GM12892 (cell line): ENCODE data around the gene LARP1B.

ENCODE experiments used
- DNase-seq: peaks from one replicate; pipeline ENCODE4 v3.0.0; 2011; ENCODE audit not compliant: insufficient read length
- FAIRE-seq: peaks from 2 replicates; lab custom pipeline; 2011; peaks lifted over from hg19 to GRCh38; lab: Jason Lieb, UNC
- POLR2A ChIP-seq: IDR thresholded peaks from 2 replicates; pipeline ENCODE4 v1.6.1; 2011; ENCODE audit warnings: low read depth, low read length, control low read depth
- POLR2AphosphoS5 ChIP-seq: IDR thresholded peaks from 2 replicates; pipeline ENCODE4 v1.6.1; 2011; ENCODE audit warnings: low read depth, low read length, control low read depth
- TAF1 ChIP-seq: IDR thresholded peaks from 2 replicates; pipeline ENCODE4 v1.6.1; 2011; ENCODE audit warnings: low read depth, mild to moderate bottlenecking, control low read depth, low read length, borderline replicate concordance

Gene LARP1B

GRCh38 chr4:128191115-128191781 is 130.1 kb downstream of the LARP1B start:
- no peak for TF ChIP-seq POLR2AphosphoS5
- TF ChIP-seq TAF1: no peak
- TF ChIP-seq POLR2A: no peak
- peak; percentile 39 for DNase-seq
- peak; percentile 92 for FAIRE-seq

- TF ChIP-seq POLR2A (no peak), TAF1 (no peak), POLR2AphosphoS5 (no peak)
- DNase-seq: no peak
- FAIRE-seq: no peak
These were observed 159.4 kb downstream of the LARP1B start for GRCh38 chr4:128220286-128221235.

GRCh38 chr4:128221586-128221985 is 160.5 kb downstream of the LARP1B start:
- FAIRE-seq (no peak), DNase-seq (no peak)
- TF ChIP-seq POLR2A (no peak), POLR2AphosphoS5 (no peak), TAF1 (no peak)

GRCh38 chr4:128225148-128225547 is 164.0 kb downstream of the LARP1B start:
- no peak for FAIRE-seq
- DNase-seq: no peak
- no peak for TF ChIP-seq POLR2AphosphoS5
- no peak for TF ChIP-seq TAF1
- no peak for TF ChIP-seq POLR2A

- no peak for DNase-seq
- no peak for TF ChIP-seq POLR2A
- TF ChIP-seq TAF1: no peak
- TF ChIP-seq POLR2AphosphoS5: no peak
- FAIRE-seq: no peak
These were observed 167.0 kb downstream of the LARP1B start for GRCh38 chr4:128227991-128228571.

- TF ChIP-seq TAF1 (no peak), POLR2A (no peak), POLR2AphosphoS5 (no peak)
- no peak for DNase-seq
- no peak for FAIRE-seq
These were observed 168.0 kb downstream of the LARP1B start for GRCh38 chr4:128228845-128229795.

GRCh38 chr4:128232719-128233118 is 171.6 kb downstream of the LARP1B start:
- FAIRE-seq (no peak), DNase-seq (no peak)
- TF ChIP-seq TAF1: no peak
- TF ChIP-seq POLR2AphosphoS5: no peak
- TF ChIP-seq POLR2A: no peak

GRCh38 chr4:128234836-128235235 is 173.7 kb downstream of the LARP1B start:
- TF ChIP-seq POLR2A: no peak
- no peak for TF ChIP-seq TAF1
- no peak for TF ChIP-seq POLR2AphosphoS5
- no peak for FAIRE-seq
- DNase-seq: no peak

- FAIRE-seq: no peak
- TF ChIP-seq TAF1: no peak
- TF ChIP-seq POLR2A: no peak
- TF ChIP-seq POLR2AphosphoS5: no peak
These were observed 179.9 kb downstream of the LARP1B start for GRCh38 chr4:128241019-128241418.

GRCh38 chr4:128241425-128241913 is 180.4 kb downstream of the LARP1B start:
- DNase-seq (no peak), FAIRE-seq (no peak)
- TF ChIP-seq POLR2AphosphoS5 (no peak), POLR2A (no peak), TAF1 (no peak)

More at GRCh38 chr4:128241019-128241418, 179.9 kb downstream of the LARP1B start:
- DNase-seq: no peak

- peak; percentile 33 for FAIRE-seq
- TF ChIP-seq TAF1 (no peak), POLR2A (no peak), POLR2AphosphoS5 (no peak)
- DNase-seq: no peak
These were observed 180.9 kb downstream of the LARP1B start for GRCh38 chr4:128241981-128242380.
